ES-I3 (cell line): ENCODE measurements around the gene AGO3.

ENCODE experiments used
- H3K36me3 ChIP-seq: 2 replicates; pipeline ENCODE4 v1.6.1; 2013; ENCODE audit warnings: mild to moderate bottlenecking, low read length, control low read depth, moderate library complexity; ENCODE audit not compliant: insufficient read depth
- H3K4me1 ChIP-seq: 2 replicates; pipeline ENCODE4 v1.6.1; 2013; ENCODE audit warnings: mild to moderate bottlenecking, control low read depth, low read length; ENCODE audit not compliant: insufficient read depth
- H3K9ac ChIP-seq: 2 replicates; pipeline ENCODE4 v1.6.1; 2013; ENCODE audit warnings: low read depth, mild to moderate bottlenecking, low read length, moderate library complexity
- H3K9me3 ChIP-seq: 2 replicates; pipeline ENCODE4 v1.6.1; 2013; ENCODE audit warnings: mild to moderate bottlenecking, low read length, moderate library complexity; ENCODE audit not compliant: control insufficient read depth, insufficient read depth

The AGO3 gene

DNA sequence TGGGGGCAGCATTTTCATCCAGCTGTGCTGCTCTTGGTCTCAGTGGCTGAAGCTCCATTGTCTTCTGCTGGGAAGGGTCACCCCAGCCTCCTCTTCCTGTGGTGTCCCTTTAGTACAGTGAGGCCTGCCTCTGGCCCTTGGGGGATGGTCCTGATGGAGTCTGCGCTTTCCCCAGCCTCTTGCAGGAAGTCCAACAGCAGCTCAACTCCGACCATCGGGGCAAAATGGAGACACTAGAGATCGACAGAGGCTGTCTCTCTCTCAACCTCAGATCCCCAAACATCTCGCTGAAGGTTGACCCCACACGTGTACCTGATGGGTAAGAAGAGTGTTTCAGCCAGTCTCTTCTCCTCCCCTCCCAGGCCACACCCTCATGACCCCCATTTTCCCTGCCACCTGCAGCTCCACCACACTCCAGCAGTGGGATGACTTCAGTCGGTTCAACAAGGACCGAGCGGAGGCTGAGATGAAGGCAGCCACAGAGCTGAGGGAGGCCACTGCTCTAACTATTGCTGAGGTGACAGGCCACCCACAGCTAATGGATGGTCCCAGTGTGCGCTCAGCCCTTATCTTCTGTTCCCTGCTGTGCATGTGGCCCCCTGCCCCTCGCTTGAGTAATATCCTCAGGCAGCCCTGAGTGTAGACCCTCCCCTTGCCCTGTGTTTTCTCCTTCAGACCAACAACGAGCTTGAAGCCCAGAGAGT is 155.8 kb downstream of the AGO3 start:
- H3K9me3 ChIP-seq, result no peaks in the 10 kb centered on the region
- no peaks in the 10 kb centered on the region; the same call in 1 of the 2 replicates for H3K36me3 ChIP-seq
- no peaks in the 10 kb centered on the region for H3K4me1 ChIP-seq
- no peak overlapping the region for H3K9ac ChIP-seq

DNA sequence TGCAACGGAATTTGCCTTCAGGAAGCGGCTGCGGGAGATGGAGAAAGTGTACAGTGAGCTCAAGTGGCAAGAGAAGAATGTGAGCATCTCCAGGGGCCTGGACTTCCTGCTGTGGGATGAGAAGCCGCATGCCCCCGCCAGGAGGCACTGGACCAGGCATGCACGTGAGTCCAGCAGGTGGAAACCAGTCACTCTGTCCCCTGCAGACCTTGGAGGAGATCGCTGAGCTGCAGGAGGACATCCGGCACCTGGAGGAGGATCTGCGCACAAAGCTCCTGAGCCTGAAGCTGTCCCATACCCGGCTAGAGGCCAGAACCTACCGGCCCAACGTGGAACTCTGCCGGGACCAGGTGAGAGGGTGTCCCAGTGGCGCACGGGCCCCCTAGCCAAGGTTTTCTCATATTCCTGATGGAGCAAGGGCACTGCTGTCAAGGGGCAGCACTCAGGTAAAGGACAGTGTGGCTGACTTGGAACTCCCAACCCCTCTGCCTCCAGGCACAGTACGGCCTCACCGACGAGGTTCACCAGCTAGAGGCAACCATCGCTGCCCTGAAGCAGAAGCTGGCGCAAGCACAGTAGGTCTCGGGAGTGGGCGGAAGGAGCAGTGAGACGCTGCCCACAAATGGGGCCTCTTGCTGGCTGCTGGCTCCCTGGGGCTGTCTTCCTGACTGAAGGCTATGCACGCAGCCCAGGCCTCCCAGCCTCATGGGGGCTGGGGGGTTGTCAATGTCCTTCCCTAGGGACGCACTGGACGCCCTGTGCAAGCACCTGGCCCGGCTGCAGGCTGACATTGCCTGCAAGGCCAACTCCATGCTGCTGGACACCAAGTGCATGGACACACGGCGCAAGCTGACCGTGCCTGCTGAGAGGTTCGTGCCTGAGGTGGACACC is 156.6 kb downstream of the AGO3 start:
- H3K4me1 ChIP-seq, result no peaks in the 10 kb centered on the region
- H3K9me3 ChIP-seq, result no peaks in the 10 kb centered on the region
- no peak overlapping the region for H3K9ac ChIP-seq
- peaks cover 4% of the 10 kb centered on the region; the same call in 1 of the 2 replicates for H3K36me3 ChIP-seq

GRCh38 chr1:36088265-36088576 is 157.3 kb downstream of the AGO3 start:
- no peaks in the 10 kb centered on the region for H3K9me3 ChIP-seq
- H3K9ac ChIP-seq, result peak overlapping the region; percentile 80; the same call in 1 of the 2 replicates
- H3K36me3 ChIP-seq, result peaks cover 12% of the 10 kb centered on the region
- no peaks in the 10 kb centered on the region for H3K4me1 ChIP-seq

GRCh38 chr1:36088577-36089392 is 157.9 kb downstream of the AGO3 start, which contains the start of gene ADPRS:
Gene ADPRS, plus strand, starts transcription at chr1:36088892. Its CDS starts 13 bp downstream, at chr1:36088905.
- Histone ChIP-seq H3K4me1 (no peaks in the 10 kb centered on the region), H3K36me3 (peaks cover 13% of the 10 kb centered on the region), H3K9ac (peak within 1 kb of the TSS; percentile 80), H3K9me3 (no peaks in the 10 kb centered on the region)

- Histone ChIP-seq H3K4me1 (no peaks in the 10 kb centered on the region), H3K9ac (peak overlapping the region; percentile 80), H3K9me3 (no peaks in the 10 kb centered on the region), H3K36me3 (peaks cover 18% of the 10 kb centered on the region)
Measured at GRCh38 chr1:36089393-36090121, 158.7 kb downstream of the AGO3 start.

GRCh38 chr1:36091141-36091540 is 160.2 kb downstream of the AGO3 start:
- H3K36me3 ChIP-seq, result peaks cover 18% of the 10 kb centered on the region
- H3K9ac ChIP-seq, result no peak overlapping the region
- no peaks in the 10 kb centered on the region for H3K4me1 ChIP-seq
- no peaks in the 10 kb centered on the region for H3K9me3 ChIP-seq

- Histone ChIP-seq H3K9ac (no peak overlapping the region), H3K36me3 (peaks cover 18% of the 10 kb centered on the region), H3K9me3 (no peaks in the 10 kb centered on the region)
Measured at GRCh38 chr1:36091698-36092097, 160.8 kb downstream of the AGO3 start.

GRCh38 chr1:36092166-36092797 is 161.4 kb downstream of the AGO3 start:
- H3K9ac ChIP-seq, result no peak overlapping the region
- peaks cover 18% of the 10 kb centered on the region for H3K36me3 ChIP-seq

More at GRCh38 chr1:36091698-36092097, 160.8 kb downstream of the AGO3 start:
- 0 out of 2 replicates have a peak, but pooled peaks cover 2% of the 10 kb centered on the region for H3K4me1 ChIP-seq

DNA sequence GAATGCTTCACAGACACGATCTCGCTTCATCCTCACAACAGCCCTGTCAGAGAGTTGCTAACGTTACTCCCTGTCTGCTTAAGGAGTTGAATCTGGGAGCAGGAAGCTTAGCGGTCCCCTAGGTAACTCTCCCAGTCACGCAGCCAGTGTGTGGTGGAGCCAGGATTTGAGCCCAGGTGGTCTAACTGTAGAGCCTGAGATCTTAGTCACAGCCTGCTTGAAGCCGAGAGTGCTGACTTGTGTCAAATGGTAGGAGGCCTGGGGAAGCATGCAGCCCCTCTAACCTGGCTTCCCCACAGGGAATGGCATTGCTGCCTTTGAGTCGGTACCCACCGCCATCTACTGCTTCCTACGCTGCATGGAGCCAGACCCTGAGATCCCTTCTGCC is 161.9 kb downstream of the AGO3 start:
- no peaks in the 10 kb centered on the region for H3K9me3 ChIP-seq
- H3K4me1 ChIP-seq, result peaks cover 4% of the 10 kb centered on the region; the same call in 1 of the 2 replicates
- no peak overlapping the region for H3K9ac ChIP-seq
- peaks cover 18% of the 10 kb centered on the region for H3K36me3 ChIP-seq

More at GRCh38 chr1:36092166-36092797, 161.4 kb downstream of the AGO3 start:
- no peaks in the 10 kb centered on the region for H3K9me3 ChIP-seq
- 0 out of 2 replicates have a peak, but pooled peaks cover 4% of the 10 kb centered on the region for H3K4me1 ChIP-seq

GRCh38 chr1:36093226-36093625 is 162.3 kb downstream of the AGO3 start:
- Histone ChIP-seq H3K4me1 (peaks cover 4% of the 10 kb centered on the region; the same call in 1 of the 2 replicates), H3K9me3 (no peaks in the 10 kb centered on the region), H3K9ac (no peak overlapping the region), H3K36me3 (peaks cover 18% of the 10 kb centered on the region)

DNA sequence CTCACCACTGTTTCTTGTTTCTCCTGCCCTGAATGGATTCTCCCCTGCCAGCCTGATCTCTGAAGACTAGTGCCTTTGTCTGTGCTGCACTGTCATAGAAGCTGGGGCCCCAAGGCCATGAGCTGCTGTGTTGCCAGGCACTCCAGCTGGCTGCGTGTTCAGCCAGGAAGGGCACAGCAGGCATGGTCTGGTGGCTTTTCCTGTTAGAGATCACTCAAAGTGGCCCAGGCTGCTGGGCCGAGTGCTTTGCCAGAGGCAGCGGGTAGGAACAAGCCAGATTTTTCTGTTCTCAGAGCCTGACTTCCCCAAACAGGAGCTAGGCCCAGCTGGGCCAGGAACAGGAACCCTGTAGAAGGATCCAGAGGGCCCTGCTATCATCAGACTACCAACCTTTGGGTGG is 163.0 kb downstream of the AGO3 start:
- Histone ChIP-seq H3K4me1 (peaks cover 4% of the 10 kb centered on the region; the same call in 1 of the 2 replicates), H3K9ac (no peak overlapping the region), H3K9me3 (no peaks in the 10 kb centered on the region), H3K36me3 (peaks cover 18% of the 10 kb centered on the region)

DNA sequence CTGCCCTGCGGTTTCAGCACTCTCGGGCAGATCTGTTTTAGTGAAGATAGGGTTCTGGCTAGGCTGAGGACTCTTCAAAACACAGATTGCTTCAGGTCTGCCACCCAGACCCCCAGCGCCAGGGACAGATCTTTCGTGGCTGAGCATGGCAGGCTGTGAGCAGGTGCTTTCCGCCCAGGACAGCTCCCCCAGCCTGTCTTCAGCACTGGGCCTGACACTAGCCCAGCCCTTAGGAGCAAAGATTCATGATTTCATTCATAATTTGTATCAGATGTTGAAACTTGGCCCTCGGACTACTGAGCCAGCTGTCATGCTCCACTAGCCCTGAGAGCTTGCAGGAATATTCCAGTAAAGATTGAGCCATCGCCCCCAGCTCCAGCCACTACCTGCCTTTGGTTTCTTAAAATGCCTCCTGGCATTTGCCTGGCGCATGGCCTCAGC is 163.7 kb downstream of the AGO3 start:
- peaks cover 4% of the 10 kb centered on the region; the same call in 1 of the 2 replicates for H3K4me1 ChIP-seq
- no peaks in the 10 kb centered on the region for H3K9me3 ChIP-seq
- H3K36me3 ChIP-seq, result peaks cover 18% of the 10 kb centered on the region
- H3K9ac ChIP-seq, result no peak overlapping the region

DNA sequence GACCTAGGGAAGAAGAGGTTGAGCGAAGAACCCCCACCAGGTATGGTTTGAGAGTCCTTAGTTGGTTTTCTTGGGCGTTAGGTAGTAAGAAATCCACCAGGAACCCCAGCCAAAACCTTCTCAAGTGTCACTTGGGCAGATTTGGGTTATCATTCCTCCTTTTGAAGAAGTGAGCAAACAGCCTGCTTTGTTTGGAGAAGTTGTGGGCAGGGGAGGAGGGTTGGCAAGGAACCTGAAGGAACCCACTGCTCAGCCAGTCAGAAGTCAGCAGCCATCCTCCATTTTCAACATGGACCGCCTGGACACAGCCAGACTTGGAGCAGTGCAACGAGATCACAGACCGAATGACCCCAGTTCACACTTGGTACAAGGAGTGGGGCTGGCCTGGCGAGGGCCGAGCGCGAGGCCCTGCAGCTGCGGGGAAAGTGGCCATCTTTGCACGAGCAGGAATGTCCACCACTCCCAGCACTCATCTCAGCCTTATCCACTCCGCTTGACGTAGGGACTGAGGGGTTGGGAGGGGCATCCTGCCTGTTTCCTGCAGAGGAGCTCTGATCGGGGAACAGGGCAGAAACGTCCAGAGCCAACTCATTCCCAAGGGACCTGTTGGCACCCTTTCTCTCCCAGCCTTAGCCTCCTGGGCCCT is 165.0 kb downstream of the AGO3 start:
- Histone ChIP-seq H3K9me3 (no peaks in the 10 kb centered on the region), H3K4me1 (peaks cover 4% of the 10 kb centered on the region; the same call in 1 of the 2 replicates), H3K36me3 (peaks cover 18% of the 10 kb centered on the region), H3K9ac (no peak overlapping the region)
